ENCODE measurements around the gene RAB43. TPM values are rescaled to one million over a fixed set of nuclear protein-coding genes. Genes with fewer than 3 reads are reported as not detected.

RAB43 gene
- polyA plus RNA-seq, 1 of the 3 experiments (the other 2 are of a cell fraction) = 9.5 TPM

DNA sequence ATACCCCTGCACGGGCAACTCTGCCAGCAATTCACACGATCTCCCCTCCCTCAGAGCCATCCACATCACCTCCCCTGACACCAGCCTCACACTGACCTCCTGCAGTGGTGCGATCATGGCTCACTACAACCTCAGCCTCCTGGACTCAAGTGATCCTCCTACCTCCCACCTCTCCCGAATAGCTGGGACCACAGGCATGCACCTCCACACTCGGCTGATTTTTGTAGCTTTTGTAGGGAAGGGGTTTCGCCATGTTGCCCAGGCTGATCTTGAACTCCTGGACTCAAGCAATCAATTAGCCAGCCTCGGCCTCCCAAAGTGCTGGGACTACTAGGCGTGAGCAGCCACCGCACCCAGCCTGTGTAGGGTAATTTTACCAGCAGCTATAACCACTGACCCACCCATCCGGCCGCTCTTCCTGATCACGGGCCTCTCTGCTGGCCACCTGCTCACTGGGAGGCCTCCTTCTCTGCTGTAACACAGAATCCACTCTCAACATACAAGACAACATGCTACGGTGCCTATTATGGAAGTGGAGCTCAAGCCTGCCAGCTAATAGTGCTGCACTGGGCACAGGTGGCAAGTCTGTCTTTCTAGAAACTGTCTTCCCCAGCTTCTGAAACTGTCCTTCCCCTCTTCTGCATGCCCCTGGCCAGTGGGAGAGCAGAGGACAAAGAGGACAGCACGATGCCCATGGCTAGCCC lies 56.4 kb downstream of the RAB43 start:
- ChIA-PET CTCF (interaction anchor here (0.6 to 3.6 kb wide), 4 partner anchors 12 to 96 kb away, joined by 3 to 24 read pairs (median 4); no protein-coding TSS in a partner anchor), POLR2A (no interaction called here)

More for the DNA sequence above, 56.4 kb downstream of the RAB43 start:
- Histone ChIP-seq H3K4me2 (no peak overlapping the region), H3F3A (replicated peaks; ENCODE audit: insufficient read depth) (no peaks in the 10 kb centered on the region), H3K9ac (no peak overlapping the region), H3K9me3 (no peaks in the 10 kb centered on the region), H3K4me1 (ENCODE audit: control insufficient read depth in 1 of 2, insufficient read depth in 2 of 2, low read depth in 1 of 2, low read length in 1 of 2) (peaks cover 0 to 20% of the 10 kb centered on the region in 2 experiments; a peak in 1 of 4 replicates), H3K4me3 (ENCODE audit: low read depth in 2 of 2, low read length in 1 of 2) (no peak overlapping the region), H2AFZ (ENCODE audit: low read depth) (no peak overlapping the region), H3K27me3 (ENCODE audit: insufficient read depth) (no peaks in the 10 kb centered on the region; the same call in 1 of the 2 replicates), H3K27ac (ENCODE audit: low read depth in 2 of 2, low read length in 1 of 2) (no peak overlapping the region), H3K36me3 (replicated peaks in 1 of 2; ENCODE audit: control insufficient read depth in 1 of 2, insufficient read depth in 2 of 2, low read length in 1 of 2) (no peaks in the 10 kb centered on the region), H3K79me2 (ENCODE audit: insufficient read depth) (no peaks in the 10 kb centered on the region), H4K20me1 (ENCODE audit: insufficient read depth) (no peaks in the 10 kb centered on the region), H3K9me2 (no peaks in the 10 kb centered on the region)
- TF ChIP-seq CTCF (IDR thresholded peaks at IDR 0.05) = no peak
- no peak for TF ChIP-seq RFX5 (IDR thresholded peaks at IDR 0.05; ENCODE audit: low read length)
- no peak for TF ChIP-seq NFIC (IDR thresholded peaks at IDR 0.05; ENCODE audit: borderline replicate concordance)
- TF ChIP-seq TCF12 (IDR thresholded peaks at IDR 0.05) = no peak
- no peak for TF ChIP-seq REST (IDR thresholded peaks at IDR 0.05; ENCODE audit: low read depth, low read length)
- no peak for TF ChIP-seq TEAD4 (IDR thresholded peaks at IDR 0.05; ENCODE audit: borderline replicate concordance, insufficient read depth)
- no peak for TF ChIP-seq ELF1 (IDR thresholded peaks at IDR 0.05)
- TF ChIP-seq SMC3 (IDR thresholded peaks at IDR 0.05; ENCODE audit: low read depth, low read length) = no peak
- no peak for TF ChIP-seq PBX3 (IDR thresholded peaks at IDR 0.05)
- TF ChIP-seq RAD21 (IDR thresholded peaks at IDR 0.05; ENCODE audit: low read length) = no peak
- no peak for TF ChIP-seq NRF1 (IDR thresholded peaks at IDR 0.05; ENCODE audit: low read depth, low read length)
- no peak for TF ChIP-seq RCOR1 (IDR thresholded peaks at IDR 0.05; ENCODE audit: low read length)
- DNase-seq = no peak
- 73% methylated on average over 13 of the region's 14 CpGs for WGBS (ENCODE audit: low lambda C conversion rate)
